GM21526 (cell line): ENCODE data around the gene PLCXD1.
"Not testable (repeated sequence)": the region's sequence is repeated elsewhere in the genome, so short reads cannot be mapped to it uniquely, and the experiment has no call there.

Experiments used
- ATAC-seq: cut with Tn5 transposase; IDR thresholded peaks from one replicate; pipeline ENCODE4 v1.9.1; 2021; ENCODE audit warnings: moderate library complexity; ENCODE audit not compliant: unreplicated experiment, low FRiP score

The PLCXD1 gene

DNA sequence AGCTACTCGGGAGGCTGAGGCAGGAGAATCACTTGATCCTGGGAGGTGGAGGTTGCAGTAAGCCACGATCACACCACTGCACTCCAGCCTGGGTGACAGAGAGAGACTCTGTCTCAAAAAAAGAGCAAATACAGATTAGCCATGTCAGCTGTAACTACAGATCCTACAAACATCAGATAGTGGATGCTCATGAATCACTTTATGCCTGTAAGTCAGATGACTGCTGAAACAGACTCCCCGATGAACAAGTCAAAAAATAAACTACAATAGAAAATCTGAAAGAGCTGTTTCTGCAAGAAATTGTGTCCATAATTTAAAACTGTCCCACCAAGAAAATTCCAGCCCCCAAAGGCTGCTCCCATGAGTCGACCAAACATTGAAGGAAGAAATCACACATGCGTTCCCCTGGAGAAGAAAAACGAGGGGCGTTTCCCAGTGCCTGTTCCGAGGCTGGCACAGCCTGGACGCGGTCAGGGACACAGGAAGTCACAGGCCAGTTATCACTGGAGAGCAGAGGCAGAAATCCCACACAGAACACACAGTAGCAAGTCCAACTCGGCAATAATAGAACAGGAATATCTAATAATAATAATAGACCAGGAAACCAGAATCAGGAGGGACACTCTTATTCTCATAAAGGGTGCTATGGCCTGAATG lies 67.4 kb downstream of the PLCXD1 start:
- no peak for ATAC-seq

DNA sequence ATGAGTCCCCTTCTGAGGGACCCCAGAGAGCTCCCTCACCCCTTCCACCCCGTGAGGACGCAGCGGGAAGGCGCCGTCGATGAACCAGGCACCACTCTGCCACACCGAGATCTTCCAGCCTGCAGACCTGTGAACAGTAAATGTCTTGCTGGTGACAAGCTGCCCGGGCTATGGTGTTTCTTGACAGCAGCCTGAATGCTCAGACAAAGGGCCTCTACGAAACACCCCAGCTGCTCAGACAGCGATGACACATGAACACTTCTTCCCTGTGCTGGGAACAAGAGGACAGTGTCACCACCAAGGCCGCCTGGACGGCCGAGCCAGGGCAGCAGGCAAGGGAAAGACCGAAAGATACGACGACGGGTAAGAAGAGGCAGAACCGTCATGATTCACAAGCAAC lies 68.0 kb downstream of the PLCXD1 start:
- ATAC-seq: no peak

DNA sequence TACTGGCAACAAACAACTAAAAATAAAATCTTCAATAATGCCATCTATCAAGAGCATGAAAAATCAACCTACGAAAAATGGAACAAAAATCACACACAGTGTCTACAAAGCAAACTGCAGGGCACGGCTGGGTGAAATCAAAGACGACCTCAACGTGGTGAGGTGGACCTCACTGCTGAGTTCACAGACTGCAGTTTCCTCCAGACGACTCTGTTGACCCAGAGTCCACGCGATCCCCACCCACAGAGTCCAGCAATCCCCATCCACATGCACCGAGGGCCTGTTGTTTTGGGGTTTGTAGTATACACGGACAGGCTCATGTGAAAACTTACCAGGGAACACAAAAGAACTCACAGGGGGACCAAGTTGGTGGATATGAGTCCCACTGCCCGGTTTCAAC lies 68.5 kb downstream of the PLCXD1 start:
- no peak for ATAC-seq

DNA sequence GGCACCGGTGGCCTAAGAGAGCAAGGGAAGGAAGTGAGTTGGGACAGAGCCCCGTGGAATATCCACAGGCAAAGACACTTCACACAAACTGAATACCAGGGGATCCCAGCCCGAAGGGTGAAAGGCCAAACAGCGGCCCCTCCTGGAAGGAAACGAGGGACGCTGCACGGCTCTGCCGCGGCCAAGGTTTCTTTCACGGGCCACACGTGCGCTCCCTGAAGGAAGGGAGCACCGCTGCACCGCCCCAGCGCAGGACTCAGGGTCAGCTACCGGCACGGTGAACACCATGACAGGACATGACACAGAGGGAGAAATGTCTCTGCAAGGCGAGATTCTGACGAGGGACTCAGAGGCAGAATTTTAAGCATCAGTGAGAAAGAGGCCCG lies 69.0 kb downstream of the PLCXD1 start:
- ATAC-seq: no peak

DNA sequence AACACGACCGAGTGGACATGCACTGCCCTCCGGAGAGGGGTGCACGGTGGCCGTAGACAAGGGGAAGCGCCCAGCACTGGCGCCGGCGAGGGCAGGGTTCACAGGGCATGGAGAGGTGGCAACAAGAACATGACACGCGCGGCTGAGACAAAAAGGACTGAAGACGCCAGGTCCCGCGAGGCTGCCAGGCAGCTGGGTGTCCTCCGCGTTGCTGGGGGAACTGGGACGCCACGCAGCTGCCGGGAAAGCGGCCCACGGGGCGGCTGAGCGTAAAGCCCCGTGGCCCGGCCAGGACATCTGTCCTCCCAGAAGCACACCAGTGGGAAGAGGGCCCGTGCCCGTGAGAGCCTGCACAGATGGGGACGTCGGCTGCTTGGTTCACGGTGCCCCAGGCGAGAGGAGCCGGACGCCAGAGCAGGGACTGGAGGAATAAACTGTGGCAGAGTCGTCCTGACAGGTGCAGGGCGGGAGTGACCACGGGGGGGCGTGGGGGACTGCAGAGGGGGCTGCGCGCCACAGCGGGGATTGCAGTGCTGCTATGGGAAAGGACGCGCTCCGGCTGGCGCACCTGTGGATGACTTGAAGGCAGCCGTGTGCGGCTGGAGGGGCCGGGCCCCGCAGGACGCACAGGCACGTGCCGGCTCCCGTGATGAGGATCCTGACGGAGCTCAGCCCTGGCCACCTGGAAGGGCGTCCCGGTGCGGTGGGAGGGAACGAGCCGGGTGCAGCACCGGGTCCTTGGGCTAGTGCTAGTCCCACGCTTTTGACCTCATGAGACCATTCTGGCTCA lies 69.5 kb downstream of the PLCXD1 start:
- ATAC-seq: no peak

GRCh38 chrX:351324-351641 lies 70.1 kb downstream of the PLCXD1 start:
- not testable (repeated sequence) for ATAC-seq

DNA sequence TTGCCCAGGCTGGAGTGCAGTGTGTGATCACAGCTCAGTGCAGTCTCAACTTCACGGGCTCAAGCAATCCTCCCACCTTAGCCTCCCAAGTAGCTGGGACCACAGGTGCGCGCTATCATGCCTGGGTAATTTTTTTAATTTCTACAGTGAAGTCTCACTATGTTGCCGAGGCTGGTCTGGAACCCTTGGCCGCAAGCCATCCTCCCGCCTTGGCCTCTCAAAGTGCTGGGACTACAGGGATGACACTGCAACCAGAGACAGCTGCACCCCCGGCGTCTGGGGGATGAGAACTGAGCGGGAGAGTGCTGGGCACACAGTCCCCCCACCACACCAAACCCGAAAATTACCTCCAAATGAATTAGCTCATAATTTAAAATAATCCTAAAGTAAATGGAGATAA lies 70.6 kb downstream of the PLCXD1 start:
- no peak for ATAC-seq

- ATAC-seq: no peak
Measured at GRCh38 chrX:352181-352580, 71.0 kb downstream of the PLCXD1 start.

DNA sequence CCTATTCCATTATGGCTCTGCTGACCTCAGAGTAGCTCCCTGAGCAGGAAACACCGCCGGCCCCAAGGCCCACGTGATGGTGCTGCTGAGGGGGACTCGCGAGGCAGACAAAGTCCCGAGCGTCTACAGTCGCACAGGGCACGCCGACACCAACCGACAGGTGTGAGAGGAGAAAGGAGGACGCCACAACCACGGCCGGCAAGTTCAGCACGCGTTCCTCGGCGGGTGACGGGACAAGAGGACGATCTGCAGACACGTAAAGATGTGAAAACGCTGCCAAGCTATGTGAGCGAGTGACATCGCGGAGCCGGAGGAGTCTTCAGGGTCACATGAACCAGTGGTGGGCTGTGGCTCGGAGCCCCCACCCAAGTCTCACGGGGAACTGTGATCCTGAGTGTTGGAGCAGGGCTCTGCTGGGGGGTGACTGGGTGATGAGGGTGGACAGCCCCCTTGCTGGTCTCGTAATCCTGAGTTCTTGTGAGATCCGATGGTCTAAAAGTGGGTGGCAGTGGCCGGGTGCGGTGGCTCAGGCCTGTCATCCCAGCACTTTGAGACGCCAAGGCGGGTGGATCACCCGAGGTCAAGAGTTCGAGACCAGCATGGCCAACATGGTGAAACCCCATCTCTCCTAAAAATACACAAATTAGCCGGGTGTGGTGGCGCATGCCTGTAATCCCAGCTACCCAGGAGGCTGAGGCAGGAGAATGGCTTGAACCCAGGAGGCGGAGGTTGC lies 71.6 kb downstream of the PLCXD1 start:
- no peak for ATAC-seq
